Adrenal gland (tissue), 5 donors: ENCODE measurements around the gene PACS2.

Source experiments
- POLR2A ChIP-seq, 2 donors: fragments of 450-650 bp; IDR thresholded peaks; one replicate each; pipeline ENCODE4 v1.6.1; 2017; ENCODE audit warnings: antibody characterized with exemption in 2 of 2, mild to moderate bottlenecking in 2 of 2, moderate library complexity in 1 of 2
- TF ChIP-seq, protein P1 (sequence below), 6 experiments: fragments of 450-650 bp in 4 of 6; fragments of 200-600 bp in 2 of 6; sonication (generic) in 1 of 6; IDR thresholded peaks; 1 replicate in 5 of 6; 2 replicates in 1 of 6; pipeline versions ENCODE4 v1.5.1 to v1.8.0; 2016 to 2021; ENCODE audit warnings: antibody characterized with exemption in 6 of 6, mild to moderate bottlenecking in 2 of 6, moderate library complexity in 1 of 6
- donor health status: DM: no; HTN: no; CAD: no.

DNA sequence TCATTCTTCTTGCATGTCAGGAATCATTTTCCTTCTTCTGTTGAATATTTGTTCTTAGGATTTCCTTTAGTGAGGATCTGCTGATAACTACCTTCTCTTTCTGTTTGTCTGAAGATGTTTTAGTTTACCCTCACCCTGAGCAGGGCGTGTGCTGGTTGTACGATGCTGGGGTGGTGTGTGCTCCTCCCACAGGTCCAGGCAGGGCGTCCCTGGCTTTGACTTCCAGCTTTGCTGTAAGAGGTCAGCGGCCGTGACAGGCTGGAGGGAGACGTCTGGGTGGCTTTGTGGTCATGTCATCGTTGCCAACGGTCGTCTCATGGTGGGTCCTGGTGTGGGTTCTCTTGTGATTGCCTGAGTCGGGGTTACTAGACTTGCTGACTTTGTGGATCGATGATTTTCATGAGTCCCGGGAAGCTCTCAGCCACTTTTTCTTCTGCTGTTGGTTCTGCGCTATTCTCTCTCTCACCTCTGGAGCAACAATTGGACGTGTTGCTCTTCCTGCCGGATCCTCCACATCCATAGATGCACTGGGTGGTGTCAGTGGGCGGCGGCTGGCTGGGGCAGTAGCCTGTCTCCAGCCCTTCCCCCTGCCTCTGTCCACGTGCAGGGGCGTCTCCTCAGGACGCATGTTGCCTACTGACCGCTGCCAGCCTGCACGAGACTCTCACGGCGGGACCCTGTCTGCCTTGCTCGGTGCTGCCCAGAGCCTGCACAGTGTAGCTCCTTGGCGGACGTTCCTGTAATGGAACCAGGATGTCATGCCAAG lies 8.4 kb downstream of the PACS2 start:
- TF ChIP-seq, protein P1, sequence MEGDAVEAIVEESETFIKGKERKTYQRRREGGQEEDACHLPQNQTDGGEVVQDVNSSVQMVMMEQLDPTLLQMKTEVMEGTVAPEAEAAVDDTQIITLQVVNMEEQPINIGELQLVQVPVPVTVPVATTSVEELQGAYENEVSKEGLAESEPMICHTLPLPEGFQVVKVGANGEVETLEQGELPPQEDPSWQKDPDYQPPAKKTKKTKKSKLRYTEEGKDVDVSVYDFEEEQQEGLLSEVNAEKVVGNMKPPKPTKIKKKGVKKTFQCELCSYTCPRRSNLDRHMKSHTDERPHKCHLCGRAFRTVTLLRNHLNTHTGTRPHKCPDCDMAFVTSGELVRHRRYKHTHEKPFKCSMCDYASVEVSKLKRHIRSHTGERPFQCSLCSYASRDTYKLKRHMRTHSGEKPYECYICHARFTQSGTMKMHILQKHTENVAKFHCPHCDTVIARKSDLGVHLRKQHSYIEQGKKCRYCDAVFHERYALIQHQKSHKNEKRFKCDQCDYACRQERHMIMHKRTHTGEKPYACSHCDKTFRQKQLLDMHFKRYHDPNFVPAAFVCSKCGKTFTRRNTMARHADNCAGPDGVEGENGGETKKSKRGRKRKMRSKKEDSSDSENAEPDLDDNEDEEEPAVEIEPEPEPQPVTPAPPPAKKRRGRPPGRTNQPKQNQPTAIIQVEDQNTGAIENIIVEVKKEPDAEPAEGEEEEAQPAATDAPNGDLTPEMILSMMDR (IDR thresholded peaks at IDR 0.05) = no peak
- no peak for TF ChIP-seq POLR2A (IDR thresholded peaks at IDR 0.05)
